ENCODE results near the gene SERPINE3. TPM values are rescaled to one million over a fixed set of nuclear protein-coding genes. Genes with fewer than 3 reads are reported as not detected.

Gene SERPINE3
- total RNA-seq, 2 donors from 2014 or later = not detected

DNA sequence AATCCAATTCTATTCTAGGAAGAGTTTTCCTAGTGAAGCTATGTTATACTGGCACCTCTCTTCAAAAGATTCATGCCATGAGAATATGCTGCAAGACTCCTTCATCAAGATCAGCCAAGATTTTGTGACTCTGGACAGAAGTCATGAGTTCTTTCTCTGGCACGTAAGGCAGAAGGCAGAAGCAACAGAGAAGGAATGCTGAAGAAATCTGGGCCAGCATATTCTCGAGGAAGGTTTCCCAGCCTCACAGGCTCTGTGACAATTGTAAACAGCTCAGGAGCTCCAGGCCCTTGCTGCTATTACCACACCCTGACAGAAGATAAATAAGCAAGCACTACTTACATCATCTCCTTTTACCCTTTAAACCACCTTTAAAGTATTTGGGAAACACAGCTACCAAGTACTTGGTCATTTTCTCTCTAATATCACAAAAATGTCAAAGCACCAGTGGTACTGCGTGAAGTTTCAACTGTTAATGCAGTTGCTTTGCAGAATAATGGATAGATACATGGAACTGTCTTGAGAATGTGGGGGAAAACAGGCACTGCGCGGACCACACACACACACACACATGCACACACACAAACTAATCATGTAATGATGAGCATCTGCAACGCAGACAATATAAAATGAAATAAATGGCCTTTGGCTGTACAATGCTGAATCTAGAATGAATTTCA is 57.9 kb downstream of the SERPINE3 start:
- TF ChIP-seq POLR2A (IDR thresholded peaks at IDR 0.05) (no peak), POLR2AphosphoS5 (IDR thresholded peaks at IDR 0.05) (peak; percentile 86)
- TF ChIP-seq, protein P1, sequence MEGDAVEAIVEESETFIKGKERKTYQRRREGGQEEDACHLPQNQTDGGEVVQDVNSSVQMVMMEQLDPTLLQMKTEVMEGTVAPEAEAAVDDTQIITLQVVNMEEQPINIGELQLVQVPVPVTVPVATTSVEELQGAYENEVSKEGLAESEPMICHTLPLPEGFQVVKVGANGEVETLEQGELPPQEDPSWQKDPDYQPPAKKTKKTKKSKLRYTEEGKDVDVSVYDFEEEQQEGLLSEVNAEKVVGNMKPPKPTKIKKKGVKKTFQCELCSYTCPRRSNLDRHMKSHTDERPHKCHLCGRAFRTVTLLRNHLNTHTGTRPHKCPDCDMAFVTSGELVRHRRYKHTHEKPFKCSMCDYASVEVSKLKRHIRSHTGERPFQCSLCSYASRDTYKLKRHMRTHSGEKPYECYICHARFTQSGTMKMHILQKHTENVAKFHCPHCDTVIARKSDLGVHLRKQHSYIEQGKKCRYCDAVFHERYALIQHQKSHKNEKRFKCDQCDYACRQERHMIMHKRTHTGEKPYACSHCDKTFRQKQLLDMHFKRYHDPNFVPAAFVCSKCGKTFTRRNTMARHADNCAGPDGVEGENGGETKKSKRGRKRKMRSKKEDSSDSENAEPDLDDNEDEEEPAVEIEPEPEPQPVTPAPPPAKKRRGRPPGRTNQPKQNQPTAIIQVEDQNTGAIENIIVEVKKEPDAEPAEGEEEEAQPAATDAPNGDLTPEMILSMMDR (IDR thresholded peaks at IDR 0.05) = no peak
- H3K4me3 ChIP-seq = no peak overlapping the region
- no peaks in the 10 kb centered on the region for H3K27me3 ChIP-seq (replicated peaks; ENCODE audit: insufficient read depth)
- peak; percentile 78 for DNase-seq (ENCODE audit: low spot score)
- peak overlapping the region in 1 of 2 donors; percentile 3 for H3K27ac ChIP-seq
- H3K4me1 ChIP-seq (replicated peaks) = peaks cover 3% of the 10 kb centered on the region
- WGBS = 64% methylated on average over 6 of the region's 6 CpGs
- intact Hi-C loops (cut with DNase I) = no loop called here
- no peaks in the 10 kb centered on the region for H3K9me3 ChIP-seq
- H3K36me3 ChIP-seq = no peaks in the 10 kb centered on the region

DNA sequence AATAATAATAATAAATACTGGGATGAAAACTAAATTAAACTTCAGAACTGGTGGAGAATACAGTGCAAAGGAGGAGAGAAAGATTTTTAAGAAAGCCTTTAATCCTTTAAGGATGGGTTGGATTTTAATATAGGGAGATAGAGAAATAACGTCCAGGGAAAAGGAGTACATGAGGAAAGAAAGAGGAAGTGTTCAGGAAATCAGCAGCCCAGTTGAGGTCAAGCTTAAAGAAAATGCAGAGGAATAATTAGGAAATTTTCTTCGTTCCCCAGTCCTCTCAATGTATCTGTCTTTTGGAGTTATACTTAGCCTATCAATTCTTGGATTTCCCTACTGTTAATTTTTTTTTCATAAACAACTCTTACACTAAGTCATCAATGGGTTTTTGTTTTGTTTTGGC is 65.7 kb downstream of the SERPINE3 start:
- Histone ChIP-seq H3K4me1 (replicated peaks) (no peaks in the 10 kb centered on the region), H3K36me3 (no peaks in the 10 kb centered on the region), H3K27ac (no peak overlapping the region), H3K27me3 (replicated peaks; ENCODE audit: insufficient read depth) (no peaks in the 10 kb centered on the region), H3K9me3 (no peaks in the 10 kb centered on the region), H3K4me3 (no peak overlapping the region)
- TF ChIP-seq POLR2A (IDR thresholded peaks at IDR 0.05) (no peak), POLR2AphosphoS5 (IDR thresholded peaks at IDR 0.05) (no peak)
- TF ChIP-seq, protein P1 (IDR thresholded peaks at IDR 0.05) = no peak
- 81% methylated on average over 2 of the region's 2 CpGs for WGBS
- no peak for DNase-seq (ENCODE audit: low spot score)
- intact Hi-C loops (cut with DNase I) = no loop called here

DNA sequence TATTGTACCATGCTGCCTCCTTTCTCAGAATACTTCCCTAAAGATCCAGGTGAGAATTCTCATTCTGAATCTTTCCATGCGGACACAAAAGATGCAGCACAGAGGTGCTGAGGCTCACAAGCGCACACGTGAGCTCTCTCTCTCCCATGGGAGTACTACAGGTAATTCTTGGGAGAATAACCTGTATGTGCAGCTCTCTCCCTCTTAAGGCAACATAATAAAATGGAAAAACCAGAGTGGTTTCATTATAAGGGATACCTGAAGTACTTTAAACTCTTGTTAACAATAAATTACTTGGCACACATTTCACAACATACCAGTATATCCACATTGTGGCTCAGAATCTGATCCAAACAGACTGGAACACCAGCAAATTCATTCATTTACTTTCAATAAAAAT is 72.9 kb downstream of the SERPINE3 start:
- WGBS = 61% methylated on average over 3 of the region's 3 CpGs
- Histone ChIP-seq H3K27ac (no peak overlapping the region), H3K27me3 (replicated peaks; ENCODE audit: insufficient read depth) (no peaks in the 10 kb centered on the region), H3K4me3 (no peak overlapping the region), H3K36me3 (no peaks in the 10 kb centered on the region), H3K4me1 (replicated peaks) (no peaks in the 10 kb centered on the region), H3K9me3 (no peaks in the 10 kb centered on the region)
- TF ChIP-seq POLR2AphosphoS5 (IDR thresholded peaks at IDR 0.05) = peak; percentile 47
- no peak for TF ChIP-seq POLR2A (IDR thresholded peaks at IDR 0.05)
- DNase-seq (ENCODE audit: low spot score) = peak; percentile 5
- intact Hi-C loops (cut with DNase I) = no loop called here

Small RNA genes lying within 50 kb of the gene (microRNA-seq; reads per million reads assigned to microRNA genes)
- not detected for gene MIR5693

Small RNA genes lying within 50 kb of the gene (small RNA-seq; reads per million reads assigned to genes)
- 0 reads per million in 2 donors for gene MIR5693

Other genes starting within 250 kb of the SERPINE3 start
- under 1 TPM in 1 of 2 donors, not detected in 1; 0.57 TPM for gene C13orf42, start 228.4 kb upstream of the SERPINE3 start, total RNA-seq
- 10 to 100 TPM in 1 of 2 donors, 1 to 10 TPM in 1; 5.5 to 11.2 TPM for gene FAM124A, start 117.3 kb upstream of the SERPINE3 start, total RNA-seq
- gene INTS6, start 113.3 kb downstream of the SERPINE3 start, total RNA-seq = 10 to 100 TPM; 37.4 to 59.0 TPM
- gene WDFY2, start 244.8 kb downstream of the SERPINE3 start, total RNA-seq = 10 to 100 TPM in 1 of 2 donors, 1 to 10 TPM in 1; 7.9 to 23.2 TPM

Measured in prostate gland (tissue), 2 donors.